Thyroid gland (tissue), 4 donors: ENCODE data around the gene DNAAF8.

Experiments used
- POLR2A ChIP-seq, 2 donors: fragments of 450-650 bp; IDR thresholded peaks; one replicate each; pipeline ENCODE4 v1.6.1; 2017; ENCODE audit warnings: antibody characterized with exemption in 2 of 2, mild to moderate bottlenecking in 2 of 2, moderate library complexity in 1 of 2
- TF ChIP-seq, protein P1 (sequence below), 6 experiments: fragments of 200-600 bp in 3 of 6; fragments of 450-650 bp in 3 of 6; sonication (generic) in 3 of 6; IDR thresholded peaks; one replicate each; pipeline ENCODE4 v1.5.1; 2016 to 2019; ENCODE audit warnings: antibody characterized with exemption in 6 of 6, mild to moderate bottlenecking in 2 of 6, inconsistent platforms in 1 of 6, moderate library complexity in 1 of 6

DNA sequence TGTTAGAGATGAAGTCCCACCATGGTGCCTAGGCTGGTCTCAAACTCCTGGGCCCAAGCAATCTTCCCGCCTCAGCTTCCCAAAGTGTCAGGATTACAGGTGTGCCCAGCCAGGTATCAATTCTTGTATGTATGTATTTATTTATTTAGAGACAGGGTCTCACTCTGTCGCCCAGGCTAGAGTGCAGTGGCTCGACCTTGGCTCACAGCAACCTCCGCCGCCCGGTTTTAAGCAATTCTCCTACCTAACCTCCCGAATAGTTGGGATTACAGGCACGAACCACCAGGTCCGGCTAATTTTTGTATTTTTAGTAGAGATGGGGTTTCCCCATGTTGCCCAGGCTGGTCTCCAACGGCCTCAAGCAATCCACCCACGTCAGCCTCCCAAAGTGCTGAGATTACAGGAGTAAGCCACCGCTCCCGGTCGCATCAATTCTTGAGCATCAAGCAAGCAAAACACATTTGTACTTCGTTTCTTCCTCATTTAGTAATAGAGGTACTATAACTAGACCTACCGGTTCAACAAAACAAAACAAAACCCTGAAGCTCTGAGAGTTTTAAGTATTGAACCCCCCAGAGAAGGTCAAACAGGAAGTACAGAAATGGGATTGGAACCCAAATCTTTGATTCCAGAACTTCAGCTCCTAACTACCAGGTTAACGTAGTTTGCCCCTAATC is 33.7 kb downstream of the DNAAF8 start:
- TF ChIP-seq, protein P1, sequence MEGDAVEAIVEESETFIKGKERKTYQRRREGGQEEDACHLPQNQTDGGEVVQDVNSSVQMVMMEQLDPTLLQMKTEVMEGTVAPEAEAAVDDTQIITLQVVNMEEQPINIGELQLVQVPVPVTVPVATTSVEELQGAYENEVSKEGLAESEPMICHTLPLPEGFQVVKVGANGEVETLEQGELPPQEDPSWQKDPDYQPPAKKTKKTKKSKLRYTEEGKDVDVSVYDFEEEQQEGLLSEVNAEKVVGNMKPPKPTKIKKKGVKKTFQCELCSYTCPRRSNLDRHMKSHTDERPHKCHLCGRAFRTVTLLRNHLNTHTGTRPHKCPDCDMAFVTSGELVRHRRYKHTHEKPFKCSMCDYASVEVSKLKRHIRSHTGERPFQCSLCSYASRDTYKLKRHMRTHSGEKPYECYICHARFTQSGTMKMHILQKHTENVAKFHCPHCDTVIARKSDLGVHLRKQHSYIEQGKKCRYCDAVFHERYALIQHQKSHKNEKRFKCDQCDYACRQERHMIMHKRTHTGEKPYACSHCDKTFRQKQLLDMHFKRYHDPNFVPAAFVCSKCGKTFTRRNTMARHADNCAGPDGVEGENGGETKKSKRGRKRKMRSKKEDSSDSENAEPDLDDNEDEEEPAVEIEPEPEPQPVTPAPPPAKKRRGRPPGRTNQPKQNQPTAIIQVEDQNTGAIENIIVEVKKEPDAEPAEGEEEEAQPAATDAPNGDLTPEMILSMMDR (IDR thresholded peaks at IDR 0.05): no peak
- TF ChIP-seq POLR2A (IDR thresholded peaks at IDR 0.05): no peak
